Smooth muscle cell (in vitro differentiated cells): ENCODE results near the gene MSANTD2. TPM values are rescaled to one million over a fixed set of nuclear protein-coding genes. Genes with fewer than 3 reads are reported as not detected.

Experiments
- DNase-seq: peaks from one replicate; lab custom pipeline; 2025; ENCODE audit not compliant: unreplicated experiment; lab: John Stamatoyannopoulos, UW
- H2AFZ ChIP-seq: fragments of 200-600 bp; sonication (generic); 2 replicates; pipeline ENCODE4 v1.6.0; 2016; ENCODE audit warnings: antibody characterized with exemption, low read depth, mild to moderate bottlenecking
- H3F3A ChIP-seq: fragments of 200-600 bp; sonication (generic); 2 replicates; pipeline ENCODE4 v1.6.0; 2017; ENCODE audit warnings: antibody characterized with exemption, low read depth
- H3K27ac ChIP-seq: fragments of 200-600 bp; sonication (generic); 2 replicates; pipeline ENCODE4 v1.5.1; 2016; ENCODE audit warnings: low read depth, mild to moderate bottlenecking
- H3K27me3 ChIP-seq: fragments of 200-600 bp; sonication (generic); 2 replicates; pipeline ENCODE4 v1.6.1; 2016; ENCODE audit warnings: low read depth, mild to moderate bottlenecking
- H3K36me3 ChIP-seq: fragments of 200-600 bp; sonication (generic); 2 replicates; pipeline ENCODE4 v1.5.1; 2016; ENCODE audit warnings: low read depth
- H3K4me1 ChIP-seq: fragments of 200-600 bp; sonication (generic); 2 replicates; pipeline ENCODE4 v1.5.1; 2016; ENCODE audit warnings: low read depth
- H3K4me2 ChIP-seq: fragments of 200-600 bp; sonication (generic); 2 replicates; pipeline ENCODE4 v1.6.0; 2016; ENCODE audit warnings: mild to moderate bottlenecking
- H3K4me3 ChIP-seq: fragments of 200-600 bp; sonication (generic); 2 replicates; pipeline ENCODE4 v1.5.1; 2016; ENCODE audit warnings: mild to moderate bottlenecking
- H3K79me2 ChIP-seq: fragments of 200-600 bp; sonication (generic); 2 replicates; pipeline ENCODE4 v1.6.0; 2016; ENCODE audit warnings: low read depth, mild to moderate bottlenecking
- H3K9ac ChIP-seq: fragments of 200-600 bp; sonication (generic); 2 replicates; pipeline ENCODE4 v1.6.0; 2016; ENCODE audit warnings: low read depth
- H3K9me3 ChIP-seq: fragments of 200-600 bp; sonication (generic); replicated peaks from 2 replicates; pipeline ENCODE4 v1.5.1; 2016; ENCODE audit warnings: low read depth
- H4K20me1 ChIP-seq: fragments of 200-600 bp; sonication (generic); 2 replicates; pipeline ENCODE4 v1.6.0; 2016; ENCODE audit warnings: low read depth
- WGBS: methylation state at CpG from one replicate; pipeline ENCODE4 v1.1.7; 2016; ENCODE audit warnings: low lambda C conversion rate; 5-methylcytosine and 5-hydroxymethylcytosine counted together
- polyA plus RNA-seq: library from polyadenylated mRNA; unstranded; fragments of >200 nt; fragmentation: Nextera tagmentation; extraction: Ambion mirVana; gene quantifications from 2 replicates; pipeline ENCODE4 v1.2.1, GENCODE V29; 2016
- total RNA-seq: library from RNA; depleted of rRNA; stranded (reverse); fragments of >200 nt; gene quantifications from 2 replicates; pipeline ENCODE4 v1.2.3, GENCODE V29; 2014
- TF ChIP-seq, protein P1 (sequence below): fragments of 200-600 bp; sonication (generic); IDR thresholded peaks from 2 replicates; pipeline ENCODE4 v1.5.1; 2017; ENCODE audit warnings: borderline replicate concordance, mild to moderate bottlenecking, antibody characterized with exemption; ENCODE audit not compliant: insufficient read depth, poor library complexity, severe bottlenecking

MSANTD2 gene
- total and polyA plus RNA-seq, 2 experiments from 2014 or later = 13.6 to 18.8 TPM

DNA sequence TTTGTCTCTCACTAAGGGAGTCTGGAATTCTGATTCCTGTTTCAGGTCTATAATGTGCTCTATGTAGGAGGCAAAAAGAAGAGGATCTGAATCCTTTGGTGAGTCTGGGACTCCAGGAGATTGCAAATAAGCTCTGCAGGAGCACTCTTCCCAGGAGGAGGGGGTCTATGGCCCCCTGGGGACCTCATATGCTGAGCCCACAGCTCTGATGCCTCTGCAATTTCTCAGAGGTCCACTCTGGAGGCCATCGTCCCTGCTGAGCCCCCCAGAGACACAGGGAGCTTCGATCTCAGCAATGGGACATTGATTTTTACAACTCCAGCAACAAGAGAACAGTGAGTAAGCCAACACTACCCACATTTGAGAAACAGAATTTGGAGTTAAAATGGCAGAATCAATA is 80.7 kb downstream of the MSANTD2 start:
- Histone ChIP-seq H3K9me3 (no peaks in the 10 kb centered on the region), H2AFZ (no peak overlapping the region), H3K27me3 (peaks cover 95% of the 10 kb centered on the region), H4K20me1 (no peaks in the 10 kb centered on the region), H3K4me1 (peaks cover 15% of the 10 kb centered on the region), H3F3A (no peaks in the 10 kb centered on the region), H3K4me2 (no peak overlapping the region), H3K79me2 (no peaks in the 10 kb centered on the region), H3K36me3 (no peaks in the 10 kb centered on the region), H3K9ac (no peak overlapping the region), H3K4me3 (no peak overlapping the region), H3K27ac (no peak overlapping the region)
- no peak for DNase-seq
- 50% methylated on average over 2 of the region's 2 CpGs for WGBS
- TF ChIP-seq, protein P1, sequence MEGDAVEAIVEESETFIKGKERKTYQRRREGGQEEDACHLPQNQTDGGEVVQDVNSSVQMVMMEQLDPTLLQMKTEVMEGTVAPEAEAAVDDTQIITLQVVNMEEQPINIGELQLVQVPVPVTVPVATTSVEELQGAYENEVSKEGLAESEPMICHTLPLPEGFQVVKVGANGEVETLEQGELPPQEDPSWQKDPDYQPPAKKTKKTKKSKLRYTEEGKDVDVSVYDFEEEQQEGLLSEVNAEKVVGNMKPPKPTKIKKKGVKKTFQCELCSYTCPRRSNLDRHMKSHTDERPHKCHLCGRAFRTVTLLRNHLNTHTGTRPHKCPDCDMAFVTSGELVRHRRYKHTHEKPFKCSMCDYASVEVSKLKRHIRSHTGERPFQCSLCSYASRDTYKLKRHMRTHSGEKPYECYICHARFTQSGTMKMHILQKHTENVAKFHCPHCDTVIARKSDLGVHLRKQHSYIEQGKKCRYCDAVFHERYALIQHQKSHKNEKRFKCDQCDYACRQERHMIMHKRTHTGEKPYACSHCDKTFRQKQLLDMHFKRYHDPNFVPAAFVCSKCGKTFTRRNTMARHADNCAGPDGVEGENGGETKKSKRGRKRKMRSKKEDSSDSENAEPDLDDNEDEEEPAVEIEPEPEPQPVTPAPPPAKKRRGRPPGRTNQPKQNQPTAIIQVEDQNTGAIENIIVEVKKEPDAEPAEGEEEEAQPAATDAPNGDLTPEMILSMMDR = no peak

DNA sequence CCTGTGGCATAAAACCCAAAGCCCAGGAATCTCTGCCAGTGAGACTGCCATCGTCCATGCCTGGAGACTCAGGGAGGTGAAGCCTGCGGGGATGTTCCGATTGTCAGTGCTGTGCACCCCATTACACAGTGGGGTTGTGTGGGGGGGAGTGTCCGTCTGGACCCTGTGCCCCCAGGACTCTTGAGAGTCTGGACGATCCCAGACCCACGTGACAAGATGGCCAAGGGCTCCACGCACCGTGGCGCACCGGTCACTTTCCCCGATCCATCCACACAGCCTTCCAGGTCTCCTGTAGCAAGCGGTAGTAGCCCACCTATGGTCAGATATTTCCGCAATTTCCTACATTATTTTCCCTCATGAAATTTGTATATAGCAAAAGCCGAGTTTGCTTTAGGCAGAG is 81.4 kb downstream of the MSANTD2 start:
- H3K79me2 ChIP-seq = no peaks in the 10 kb centered on the region
- peak overlapping the region; percentile 40 for H3K4me3 ChIP-seq
- H3F3A ChIP-seq = no peaks in the 10 kb centered on the region
- no peak overlapping the region for H3K4me2 ChIP-seq
- H4K20me1 ChIP-seq = no peaks in the 10 kb centered on the region
- H3K9ac ChIP-seq = no peak overlapping the region
- H3K9me3 ChIP-seq = no peaks in the 10 kb centered on the region
- H3K27ac ChIP-seq = no peak overlapping the region
- DNase-seq = no peak
- peaks cover 87% of the 10 kb centered on the region for H3K27me3 ChIP-seq
- TF ChIP-seq, protein P1 = no peak
- WGBS = 38% methylated on average over 14 of the region's 14 CpGs
- H3K4me1 ChIP-seq = peaks cover 15% of the 10 kb centered on the region
- no peak overlapping the region for H2AFZ ChIP-seq
- no peaks in the 10 kb centered on the region for H3K36me3 ChIP-seq

DNA sequence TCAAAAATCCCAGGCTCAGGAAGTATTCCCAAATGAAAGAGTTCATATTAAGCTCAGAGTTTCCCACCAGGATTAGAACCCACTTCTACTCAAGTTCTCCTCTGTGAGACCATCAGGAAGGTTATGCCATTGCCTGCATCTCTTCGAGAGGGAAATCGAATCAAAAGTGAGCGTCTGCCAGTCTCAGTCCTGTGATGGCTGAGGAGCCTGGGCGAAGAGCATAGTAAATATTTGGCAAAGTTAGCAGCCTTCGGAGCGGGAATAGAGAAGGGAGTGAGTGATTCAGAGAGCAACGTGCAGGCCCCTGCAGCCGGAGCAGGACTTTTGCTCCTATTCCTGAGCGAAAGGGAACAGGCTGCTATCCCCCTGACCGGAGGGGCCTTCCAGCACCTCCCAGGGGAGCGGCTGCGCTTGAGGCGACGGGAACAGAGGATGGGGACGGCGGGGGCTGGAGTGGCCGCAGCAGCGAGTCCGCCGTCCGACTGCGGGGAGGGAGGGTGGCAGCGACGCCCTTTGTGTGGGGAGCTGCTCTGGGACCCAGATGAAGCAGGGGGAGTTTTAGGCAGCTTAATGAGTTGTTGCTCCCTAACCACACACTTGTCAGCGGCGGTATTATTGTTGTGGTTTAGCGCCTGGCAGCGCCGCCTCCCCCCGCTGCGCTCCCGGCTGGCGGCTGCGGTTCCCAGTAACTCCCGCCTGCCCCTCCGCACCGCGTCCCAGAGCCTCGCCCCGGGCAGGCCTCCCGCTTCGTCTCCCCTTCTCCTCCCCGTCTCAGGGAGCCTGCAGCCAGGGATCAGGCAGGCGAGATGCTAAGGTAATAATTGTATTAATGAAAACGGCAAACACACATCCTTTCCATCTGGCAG is 82.2 kb downstream of the MSANTD2 start:
- Histone ChIP-seq H4K20me1 (no peaks in the 10 kb centered on the region), H3K27ac (no peak overlapping the region), H3K9ac (no peak overlapping the region), H3K4me2 (peak overlapping the region; percentile 84), H2AFZ (peak overlapping the region; percentile 7), H3K4me1 (peaks cover 15% of the 10 kb centered on the region), H3K27me3 (peaks cover 81% of the 10 kb centered on the region), H3K9me3 (no peaks in the 10 kb centered on the region), H3K4me3 (peak overlapping the region; percentile 40), H3K79me2 (no peaks in the 10 kb centered on the region), H3F3A (no peaks in the 10 kb centered on the region), H3K36me3 (no peaks in the 10 kb centered on the region)
- DNase-seq = no peak
- WGBS = 4% methylated on average over 45 of the region's 45 CpGs
- TF ChIP-seq, protein P1 = no peak

DNA sequence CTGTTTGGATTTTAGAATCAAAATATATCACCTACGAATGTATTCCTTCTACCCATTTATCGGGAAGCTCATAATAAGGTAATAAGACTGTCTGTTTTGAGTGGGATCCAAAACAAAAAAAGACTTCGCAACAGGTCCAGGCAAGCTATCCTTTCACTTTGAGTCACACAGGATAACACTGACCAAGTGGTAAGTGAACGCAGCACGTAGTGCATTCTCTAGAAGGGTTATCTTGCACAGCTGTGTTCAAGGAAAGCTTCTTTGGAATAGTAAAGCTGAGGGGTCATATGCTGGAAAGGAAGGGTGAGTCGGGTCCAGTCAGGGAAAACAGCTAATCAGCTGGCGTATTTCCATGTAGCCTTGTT is 82.8 kb downstream of the MSANTD2 start:
- TF ChIP-seq, protein P1 = no peak
- H3F3A ChIP-seq = no peaks in the 10 kb centered on the region
- peak overlapping the region; percentile 84 for H3K4me2 ChIP-seq
- no peak for DNase-seq
- H3K4me3 ChIP-seq = no peak overlapping the region
- peaks cover 75% of the 10 kb centered on the region for H3K27me3 ChIP-seq
- no peak overlapping the region for H3K9ac ChIP-seq
- H4K20me1 ChIP-seq = no peaks in the 10 kb centered on the region
- H3K27ac ChIP-seq = no peak overlapping the region
- no peaks in the 10 kb centered on the region for H3K36me3 ChIP-seq
- no peaks in the 10 kb centered on the region for H3K79me2 ChIP-seq
- 62% methylated on average over 7 of the region's 7 CpGs for WGBS
- no peaks in the 10 kb centered on the region for H3K9me3 ChIP-seq
- no peak overlapping the region for H2AFZ ChIP-seq
- peaks cover 15% of the 10 kb centered on the region for H3K4me1 ChIP-seq
